SIG-M5 (cell line): ENCODE results near the gene MRPS27.
"Not testable (repeated sequence)": the region's sequence is repeated elsewhere in the genome, so short reads cannot be mapped to it uniquely, and the experiment has no call there.

ENCODE experiments used
- DNase-seq: peaks from one replicate; lab custom pipeline; 2025; lab: John Stamatoyannopoulos, UW

Gene MRPS27

GRCh38 chr5:72325566-72326305 lies 5.7 kb upstream of the MRPS27 start:
- DNase-seq: no peak

GRCh38 chr5:72324189-72324825 lies 4.3 kb upstream of the MRPS27 start:
- DNase-seq: no peak

GRCh38 chr5:72319435-72319975 lies 535 bp downstream of the MRPS27 start:
- DNase-seq: not testable (repeated sequence)

GRCh38 chr5:72314571-72315172 lies 5.4 kb downstream of the MRPS27 start:
- no peak for DNase-seq

GRCh38 chr5:72313141-72313540 lies 6.9 kb downstream of the MRPS27 start:
- no peak for DNase-seq

GRCh38 chr5:72308853-72309191 lies 11.2 kb downstream of the MRPS27 start:
- DNase-seq: no peak

- peak; percentile 89 for DNase-seq
Observed at GRCh38 chr5:72307968-72308852, 11.8 kb downstream of the MRPS27 start.

GRCh38 chr5:72307573-72307967 lies 12.5 kb downstream of the MRPS27 start:
- DNase-seq: no peak

- no peak for DNase-seq
Observed at GRCh38 chr5:72305194-72306142, 14.6 kb downstream of the MRPS27 start.

GRCh38 chr5:72302171-72302570 lies 17.9 kb downstream of the MRPS27 start:
- no peak for DNase-seq

- no peak for DNase-seq
Observed at GRCh38 chr5:72301557-72301956, 18.5 kb downstream of the MRPS27 start.

- DNase-seq: no peak
Observed at GRCh38 chr5:72300590-72301339, 19.3 kb downstream of the MRPS27 start.

GRCh38 chr5:72298711-72299110 lies 21.3 kb downstream of the MRPS27 start:
- no peak for DNase-seq

GRCh38 chr5:72298136-72298535 lies 21.9 kb downstream of the MRPS27 start:
- DNase-seq: not testable (repeated sequence)

GRCh38 chr5:72296256-72296655 lies 23.8 kb downstream of the MRPS27 start:
- DNase-seq: no peak

- DNase-seq: no peak
Observed at GRCh38 chr5:72295539-72295938, 24.5 kb downstream of the MRPS27 start.

- DNase-seq: no peak
Observed at GRCh38 chr5:72294473-72294872, 25.6 kb downstream of the MRPS27 start.

- no peak for DNase-seq
Observed at GRCh38 chr5:72293495-72294055, 26.5 kb downstream of the MRPS27 start.

GRCh38 chr5:72292411-72292810 lies 27.6 kb downstream of the MRPS27 start:
- no peak for DNase-seq

GRCh38 chr5:72291601-72292000 lies 28.4 kb downstream of the MRPS27 start:
- no peak for DNase-seq
